NCI-H82 treated with DMSO at 0.1 percent for 48 hours (cell line): ENCODE data around the gene CACNA2D4.

ENCODE experiments used
- DNase-seq: peaks from one replicate; lab custom pipeline; 2025; ENCODE audit not compliant: unreplicated experiment; lab: John Stamatoyannopoulos, UW

Gene CACNA2D4

DNA sequence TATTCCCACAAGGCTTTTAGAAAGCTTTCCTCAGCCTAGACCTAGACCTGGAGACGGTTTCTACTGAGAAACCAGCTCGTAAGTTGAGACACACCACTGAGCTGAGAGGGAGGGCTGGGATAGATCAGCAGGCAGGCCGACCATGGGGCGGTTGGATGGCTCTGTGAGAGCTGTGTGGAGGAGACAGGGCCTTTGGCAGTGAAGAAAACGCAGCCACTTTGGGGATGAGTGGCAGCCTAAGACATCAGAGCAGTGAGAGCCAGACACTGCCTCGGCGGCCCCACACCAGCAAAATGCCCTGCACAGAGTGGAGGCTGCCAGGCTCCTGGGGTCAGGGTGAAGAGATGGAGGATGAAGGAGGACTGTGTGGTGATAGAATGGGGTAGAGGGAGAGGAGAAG is 46.0 kb downstream of the CACNA2D4 start:
- no peak for DNase-seq

GRCh38 chr12:1872001-1872400 is 46.5 kb downstream of the CACNA2D4 start:
- no peak for DNase-seq

- no peak for DNase-seq
Measured at GRCh38 chr12:1870998-1871917, 47.2 kb downstream of the CACNA2D4 start.

- no peak for DNase-seq
Measured at GRCh38 chr12:1870086-1870485, 48.4 kb downstream of the CACNA2D4 start.

GRCh38 chr12:1869145-1869544 is 49.3 kb downstream of the CACNA2D4 start:
- no peak for DNase-seq

GRCh38 chr12:1865284-1865866 is 53.1 kb downstream of the CACNA2D4 start:
- no peak for DNase-seq

- DNase-seq = no peak
Measured at GRCh38 chr12:1864867-1865266, 53.6 kb downstream of the CACNA2D4 start.

GRCh38 chr12:1864456-1864855 is 54.0 kb downstream of the CACNA2D4 start:
- DNase-seq = no peak

GRCh38 chr12:1863823-1864222 is 54.6 kb downstream of the CACNA2D4 start:
- no peak for DNase-seq

- no peak for DNase-seq
Measured at GRCh38 chr12:1862973-1863372, 55.5 kb downstream of the CACNA2D4 start.

DNA sequence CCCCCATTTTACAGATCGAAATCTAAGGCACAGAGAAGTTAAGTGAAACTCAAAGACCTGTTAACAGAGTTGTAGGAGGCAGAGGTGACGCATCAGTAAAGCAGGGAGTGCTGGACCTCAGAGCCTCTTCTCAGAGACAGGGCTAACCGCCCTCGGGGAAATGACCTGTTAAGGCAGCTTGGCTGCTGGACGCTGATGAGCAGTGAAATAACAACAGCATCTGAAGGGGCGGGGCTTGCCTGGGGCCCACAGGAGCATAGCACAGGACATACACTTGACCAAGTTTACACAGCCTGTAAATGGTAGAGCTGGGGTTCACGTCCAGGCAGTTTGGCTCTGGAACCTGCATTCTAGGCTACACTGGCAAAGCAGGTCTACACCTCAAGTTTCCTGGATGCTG is 58.8 kb downstream of the CACNA2D4 start:
- DNase-seq = no peak

- DNase-seq = no peak
Measured at GRCh38 chr12:1858456-1858855, 60.0 kb downstream of the CACNA2D4 start.

DNA sequence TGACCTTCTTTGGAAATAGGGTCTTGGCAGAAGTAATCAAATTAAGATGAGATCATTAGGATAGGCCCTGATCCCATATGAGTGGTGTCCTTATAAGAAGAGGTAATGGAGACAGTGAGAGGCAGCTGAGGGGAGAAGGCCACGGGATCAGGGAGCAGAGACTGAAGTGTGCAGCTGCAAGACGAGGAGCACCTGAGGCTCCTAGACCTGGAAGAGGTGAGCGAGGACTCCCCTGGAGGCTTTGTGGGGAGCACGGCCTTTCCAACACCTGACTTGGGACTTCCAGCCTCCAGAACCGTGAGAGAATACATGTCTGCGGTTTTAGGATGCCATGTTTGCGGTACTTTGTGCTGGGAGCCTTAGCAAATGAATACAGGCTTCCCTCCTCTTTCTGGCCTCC is 60.6 kb downstream of the CACNA2D4 start:
- no peak for DNase-seq

- no peak for DNase-seq
Measured at GRCh38 chr12:1857086-1857485, 61.4 kb downstream of the CACNA2D4 start.

DNA sequence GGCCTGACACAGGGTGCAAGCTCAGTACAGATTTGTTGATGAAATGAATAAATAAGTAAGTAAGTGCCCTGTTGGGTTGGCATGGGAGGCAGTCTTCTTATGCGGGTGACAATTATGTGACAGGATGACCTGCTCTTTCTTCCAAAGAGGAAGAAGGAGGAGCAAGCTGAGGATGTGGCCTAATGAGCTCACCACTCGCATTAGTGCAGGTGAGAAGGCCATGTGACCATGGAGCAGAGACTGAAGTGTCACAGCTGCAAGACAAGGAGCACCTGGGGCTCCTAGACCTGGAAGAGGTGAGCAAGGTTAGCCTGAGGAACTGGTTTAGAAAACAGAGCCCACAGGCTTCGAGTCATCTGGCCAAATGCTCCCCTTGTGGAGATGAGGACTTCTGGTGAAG is 63.2 kb downstream of the CACNA2D4 start:
- DNase-seq = no peak

DNA sequence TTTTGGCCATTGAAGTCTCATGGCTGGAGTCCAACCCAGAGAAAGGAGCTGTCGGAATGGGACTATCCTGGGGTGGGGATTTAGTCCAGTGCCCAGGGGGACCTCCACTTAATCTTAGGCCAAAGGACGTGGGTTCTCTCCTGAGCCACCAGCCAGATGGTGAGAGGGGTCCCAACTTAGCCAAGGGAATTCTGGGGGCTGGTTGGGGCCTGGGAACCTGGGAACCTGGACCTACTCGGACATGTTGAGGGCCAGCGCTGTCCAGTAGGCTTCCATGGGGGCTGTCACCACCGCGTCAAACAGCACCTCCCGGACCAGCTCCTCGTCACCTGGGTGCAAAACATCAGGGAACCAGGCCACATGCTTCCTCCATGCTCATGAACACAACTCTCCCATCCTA is 64.7 kb downstream of the CACNA2D4 start:
- no peak for DNase-seq

GRCh38 chr12:1852076-1852475 is 66.4 kb downstream of the CACNA2D4 start:
- DNase-seq = no peak

DNA sequence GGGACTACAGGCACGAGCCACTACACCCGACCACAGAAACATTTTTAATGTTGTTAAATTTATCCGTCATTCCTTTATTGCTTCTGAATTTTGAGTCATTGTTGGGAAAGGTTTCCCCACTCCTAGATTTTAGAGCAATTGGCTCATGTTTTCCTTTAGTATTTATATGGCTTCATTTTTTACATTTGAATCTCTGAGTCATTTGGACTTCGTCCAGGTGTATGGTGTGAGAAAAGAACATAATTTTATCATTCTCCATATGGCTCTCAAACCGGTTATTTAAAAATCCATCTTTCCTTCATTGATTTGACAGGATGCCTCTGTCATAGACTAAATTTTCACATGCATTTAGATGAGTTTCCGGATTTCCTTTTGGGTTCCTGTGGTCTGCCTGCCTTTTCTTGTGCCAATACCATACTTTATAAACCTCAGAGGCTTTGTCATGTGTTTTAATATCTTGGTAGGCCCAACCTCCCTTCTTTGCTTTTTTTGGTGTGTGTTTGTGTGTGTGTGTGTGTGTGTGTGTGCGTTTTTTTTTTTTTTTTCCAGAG is 67.2 kb downstream of the CACNA2D4 start:
- DNase-seq = no peak

GRCh38 chr12:1848745-1849144 is 69.7 kb downstream of the CACNA2D4 start:
- no peak for DNase-seq

DNA sequence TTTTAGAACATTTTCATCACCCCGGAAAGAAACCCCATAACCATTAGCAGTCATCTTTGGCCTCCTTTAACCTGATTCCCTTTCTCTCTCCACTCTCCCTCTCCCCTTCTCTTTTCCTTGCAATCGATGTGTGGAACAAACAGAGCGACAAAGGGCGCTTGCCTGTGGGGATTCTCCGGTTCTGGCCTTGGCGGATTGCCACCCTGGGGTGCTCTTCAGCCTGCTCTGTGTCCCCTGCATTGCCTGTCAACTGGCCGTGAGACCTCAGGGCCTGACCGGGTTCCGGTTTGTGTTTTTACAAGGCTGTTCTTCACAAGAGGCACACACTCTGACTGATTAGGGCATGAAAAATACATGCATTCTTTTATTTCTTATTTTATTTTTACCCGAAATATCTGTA is 70.3 kb downstream of the CACNA2D4 start:
- DNase-seq = no peak

GRCh38 chr12:1847411-1847810 is 71.0 kb downstream of the CACNA2D4 start:
- no peak for DNase-seq
